Glomerular endothelial cell (primary cell): ENCODE data around the gene MKRN3. TPM values are rescaled to one million over a fixed set of nuclear protein-coding genes. Genes with fewer than 3 reads are reported as not detected.

Experiments used
- DNase-seq: peaks from one replicate; pipeline ENCODE4 v3.0.0-alpha.2; 2011; ENCODE audit warnings: low read depth, low spot score; ENCODE audit errors: extremely low read depth
- total RNA-seq: library from RNA; depleted of rRNA; stranded (reverse); fragments of >200 nt; gene quantifications from 2 replicates; pipeline ENCODE4 v1.2.3, GENCODE V29; 2015

Gene MKRN3
- 0.41 and 0.58 TPM in 2 replicates for total RNA-seq

- DNase-seq = no peak
Measured at GRCh38 chr15:23565395-23566070, at the start of gene MKRN3. Gene MKRN3, plus strand, starts transcription at chr15:23565674. Its CDS starts 109 bp downstream, at chr15:23565783.

DNA sequence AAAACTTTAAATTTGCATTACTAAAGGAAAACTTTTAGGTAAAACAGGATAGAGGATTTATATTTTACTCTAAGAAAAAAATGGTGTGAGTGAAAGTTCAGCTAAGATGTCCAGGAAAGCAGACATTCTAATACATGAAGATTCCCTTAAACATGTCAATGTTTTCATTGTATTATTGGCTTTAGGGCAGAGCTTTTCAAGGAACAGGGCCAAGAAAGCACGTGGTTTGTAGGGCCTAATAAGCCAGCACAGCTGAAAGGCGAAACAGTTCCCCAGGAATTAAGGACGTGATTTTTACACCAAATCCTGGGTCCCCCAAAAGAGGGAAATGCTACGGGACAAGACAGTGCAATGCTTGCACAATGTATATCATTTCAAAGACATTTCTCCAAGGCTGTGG is 48.6 kb upstream of the MKRN3 start:
- DNase-seq = no peak

DNA sequence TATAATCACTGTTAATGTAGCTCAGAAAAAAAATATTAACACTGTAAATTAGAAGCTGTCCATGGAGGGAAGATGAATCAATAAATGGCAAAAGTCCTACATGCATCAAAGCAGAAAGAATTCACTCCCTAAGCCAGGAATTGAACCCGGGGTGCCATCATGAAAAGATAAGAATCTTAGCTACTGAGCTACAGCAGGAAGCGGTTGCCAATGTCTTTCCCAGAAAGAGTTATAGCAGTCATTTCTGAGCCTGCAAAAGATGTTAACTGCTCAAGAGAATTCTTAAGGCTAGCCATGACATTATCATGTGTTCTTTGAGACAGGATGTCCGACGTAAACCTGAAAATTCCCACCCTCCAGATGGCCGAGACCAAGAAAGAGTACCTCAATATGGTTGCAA is 47.4 kb upstream of the MKRN3 start:
- DNase-seq = no peak

DNA sequence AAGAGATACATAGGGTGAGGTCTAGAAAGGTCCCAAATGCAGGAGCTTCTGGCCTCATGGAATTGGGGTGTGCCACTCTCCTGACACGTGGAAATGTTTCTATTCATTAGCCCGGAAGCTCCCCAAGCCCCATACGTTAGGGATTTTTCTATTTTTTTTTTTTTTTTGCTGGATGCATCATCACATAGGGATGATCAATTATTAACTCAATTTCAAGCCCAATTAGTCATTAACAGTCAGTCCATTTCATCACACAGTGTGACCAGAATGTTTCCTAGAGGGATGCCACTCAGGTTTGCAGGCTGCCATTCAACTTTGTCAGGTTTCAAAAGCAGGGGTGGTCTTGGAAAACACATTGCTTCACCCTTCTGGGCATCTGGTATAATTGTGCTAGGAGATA is 40.7 kb upstream of the MKRN3 start:
- no peak for DNase-seq

- DNase-seq = no peak
Measured at GRCh38 chr15:23529891-23530290, 35.6 kb upstream of the MKRN3 start.

DNA sequence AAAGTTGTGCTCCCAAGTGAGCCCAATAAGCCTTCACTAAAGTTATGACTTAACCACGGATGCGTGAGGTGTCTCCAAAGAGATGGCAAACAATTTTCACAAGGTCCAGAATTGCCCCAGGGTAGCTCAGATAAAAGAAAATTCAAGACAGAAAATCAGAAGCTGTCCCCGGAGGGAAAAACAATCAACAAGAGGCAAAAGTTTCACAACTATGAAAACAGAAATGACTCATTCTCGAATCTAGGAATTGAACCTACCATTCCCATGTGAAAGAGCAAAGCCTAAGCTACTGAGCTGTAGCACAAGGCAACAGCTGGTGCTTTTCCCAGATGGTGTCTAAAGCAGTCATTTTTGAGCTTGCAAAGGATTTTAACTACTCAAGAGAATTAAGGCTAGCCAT is 33.5 kb upstream of the MKRN3 start:
- DNase-seq = no peak

GRCh38 chr15:23536659-23537058 is 28.8 kb upstream of the MKRN3 start:
- no peak for DNase-seq

- DNase-seq = no peak
Measured at GRCh38 chr15:23538648-23539047, 26.8 kb upstream of the MKRN3 start.

DNA sequence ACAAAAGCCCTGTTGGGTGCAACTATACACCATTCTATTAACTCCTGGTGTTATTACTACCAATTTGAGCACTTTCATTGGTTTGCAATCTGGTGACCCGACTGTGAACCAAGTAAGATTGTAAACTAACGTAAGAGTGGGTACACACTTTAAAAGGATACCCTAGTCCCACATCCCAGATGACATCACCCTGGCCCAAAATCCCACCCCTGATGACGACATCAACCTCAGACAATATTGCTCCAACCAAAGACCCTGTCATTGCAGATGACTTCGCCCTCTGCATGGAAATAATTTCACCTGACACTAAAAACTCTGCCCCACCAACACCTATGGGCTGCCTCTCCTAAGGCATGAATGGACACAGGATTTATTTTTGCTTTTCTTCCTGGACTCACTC is 25.6 kb upstream of the MKRN3 start:
- no peak for DNase-seq

DNA sequence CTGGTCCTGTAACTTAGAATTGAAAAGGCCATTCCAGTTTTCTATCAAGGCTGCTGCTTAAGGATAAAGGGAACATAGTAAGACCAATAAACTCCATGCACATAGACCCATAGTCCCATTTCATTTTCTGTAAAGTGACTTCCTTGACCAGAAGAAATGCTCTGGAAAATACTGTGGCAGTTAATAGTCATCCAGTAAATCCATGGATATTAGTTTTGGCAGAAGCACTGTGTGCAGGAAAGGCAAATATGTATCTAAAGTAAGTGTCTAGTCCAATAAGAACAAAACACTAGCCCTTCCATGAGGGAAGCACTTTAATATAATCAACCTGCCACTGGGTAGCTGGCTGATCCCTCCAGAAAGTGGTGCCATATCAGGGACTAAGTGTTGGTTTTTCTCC is 19.3 kb upstream of the MKRN3 start:
- no peak for DNase-seq

DNA sequence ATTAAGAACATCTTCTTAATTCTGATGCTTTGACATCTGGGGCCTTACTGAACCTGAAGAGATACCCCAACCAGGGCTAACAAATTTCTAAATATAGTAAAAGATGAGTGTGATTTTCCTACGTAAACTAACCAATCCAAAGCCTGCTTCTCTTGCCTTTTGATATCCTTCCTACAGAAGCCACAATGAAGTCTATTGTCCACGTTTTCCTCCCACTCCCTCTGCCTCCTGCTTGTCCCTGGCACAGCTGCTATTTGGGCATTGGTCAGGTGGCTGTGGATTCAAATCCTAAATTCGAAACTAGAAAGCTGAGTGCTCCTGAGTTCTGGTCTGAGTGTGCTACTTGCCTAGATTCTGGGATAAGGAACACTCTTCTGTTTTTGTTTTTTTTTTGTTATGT is 17.4 kb upstream of the MKRN3 start:
- no peak for DNase-seq

GRCh38 chr15:23561914-23562313 is 3.6 kb upstream of the MKRN3 start:
- DNase-seq = no peak

DNA sequence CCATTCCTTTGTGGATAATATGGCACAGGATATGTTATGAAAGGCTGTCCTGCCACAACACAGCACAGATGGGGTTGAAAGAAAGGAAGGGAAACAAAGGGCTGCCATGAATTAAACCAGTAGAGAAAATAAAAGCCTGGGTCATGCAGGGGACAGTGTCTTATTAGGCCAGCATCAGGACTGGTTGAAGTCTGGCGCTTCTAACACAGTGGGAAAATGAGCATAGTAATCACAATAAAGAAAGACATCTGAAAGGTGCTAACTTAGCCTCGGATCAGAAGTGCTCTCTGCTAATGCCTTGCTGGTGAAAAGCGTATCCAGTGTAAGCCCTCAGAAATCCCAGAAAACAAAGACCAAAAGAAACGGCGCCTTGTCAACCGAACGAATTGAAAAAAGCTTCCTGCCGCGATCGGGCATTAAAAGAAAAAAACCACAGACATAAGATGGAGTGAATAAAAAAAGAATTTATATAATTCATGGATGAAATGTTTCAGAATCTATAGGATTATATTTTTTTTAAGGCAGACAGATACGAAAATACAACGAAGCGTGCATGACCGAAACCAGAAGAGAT is 566 bp upstream of the MKRN3 start:
- DNase-seq = no peak

GRCh38 chr15:23566071-23566554 is 639 bp downstream of the MKRN3 start:
- DNase-seq = no peak

DNA sequence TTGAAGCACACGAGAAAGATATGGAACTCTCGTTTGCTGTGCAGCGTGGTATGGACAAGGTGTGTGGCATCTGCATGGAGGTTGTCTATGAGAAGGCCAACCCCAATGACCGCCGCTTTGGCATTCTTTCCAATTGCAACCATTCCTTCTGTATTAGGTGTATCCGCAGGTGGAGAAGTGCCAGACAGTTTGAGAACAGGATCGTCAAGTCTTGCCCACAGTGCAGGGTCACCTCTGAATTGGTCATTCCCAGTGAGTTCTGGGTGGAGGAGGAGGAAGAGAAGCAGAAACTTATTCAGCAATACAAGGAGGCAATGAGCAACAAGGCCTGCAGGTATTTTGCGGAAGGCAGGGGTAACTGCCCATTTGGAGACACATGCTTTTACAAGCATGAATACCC is 1.2 kb downstream of the MKRN3 start:
- no peak for DNase-seq

GRCh38 chr15:23567921-23568320 is 2.4 kb downstream of the MKRN3 start:
- no peak for DNase-seq

DNA sequence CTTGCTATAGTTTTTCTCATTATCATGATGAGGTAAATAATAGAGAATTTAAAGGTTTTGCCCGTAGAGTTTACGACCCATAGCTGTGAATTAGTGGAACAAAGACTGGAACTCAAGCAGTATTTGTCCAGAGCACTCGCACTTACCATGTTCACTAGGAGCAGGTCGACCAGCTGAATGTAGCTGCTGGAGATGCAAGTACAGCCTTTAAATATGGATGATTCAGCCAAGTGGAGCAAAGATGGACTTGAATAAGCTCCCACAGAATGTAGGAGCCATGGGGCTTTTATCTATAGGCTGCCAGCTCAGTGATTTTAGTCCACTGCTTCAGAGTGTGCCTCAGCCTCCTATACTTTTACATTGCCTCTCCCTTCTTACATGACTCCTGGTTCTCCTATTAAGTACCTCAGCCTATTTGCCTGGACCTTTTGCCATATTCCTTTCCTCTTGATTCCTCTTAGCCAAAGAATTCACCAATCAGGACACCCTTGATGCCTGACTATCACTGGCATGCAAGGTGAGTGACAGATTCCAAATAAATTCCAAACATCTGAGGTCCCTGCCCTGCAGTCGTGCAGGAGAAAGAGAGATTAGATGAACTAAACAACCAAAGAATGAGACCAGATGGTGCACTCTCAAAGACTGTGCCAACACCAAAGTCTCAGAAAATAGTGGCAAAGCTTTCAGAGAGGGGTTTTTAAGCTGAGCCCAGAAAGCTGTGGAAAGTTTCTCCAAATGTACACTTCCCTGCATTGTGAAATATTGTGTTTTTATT is 3.9 kb downstream of the MKRN3 start:
- DNase-seq = no peak

GRCh38 chr15:23570486-23570885 is 5.0 kb downstream of the MKRN3 start:
- no peak for DNase-seq

- no peak for DNase-seq
Measured at GRCh38 chr15:23572844-23573243, 7.4 kb downstream of the MKRN3 start.

DNA sequence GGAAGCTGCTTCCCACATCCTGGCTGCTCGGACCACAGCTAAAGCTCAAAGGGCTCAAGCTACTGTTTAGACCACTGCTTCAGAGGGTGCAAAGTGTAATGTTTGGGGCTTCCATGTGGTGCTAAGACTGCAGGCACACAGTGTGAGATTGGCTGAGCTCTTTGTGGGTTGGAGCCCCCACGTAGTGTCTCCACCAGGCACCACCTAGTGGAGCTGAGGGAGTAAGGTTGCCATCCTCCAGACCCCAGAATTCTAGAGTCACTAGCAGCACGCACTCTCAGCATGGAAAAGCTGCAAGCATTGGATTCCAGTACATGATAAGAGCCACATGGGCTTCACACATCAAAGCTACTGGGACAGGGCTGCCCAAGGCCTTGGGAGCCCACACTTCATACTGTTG is 9.3 kb downstream of the MKRN3 start:
- no peak for DNase-seq

GRCh38 chr15:23576061-23576460 is 10.6 kb downstream of the MKRN3 start:
- DNase-seq = no peak
